ENCODE results near the gene ACVR1. TPM values are rescaled to one million over a fixed set of nuclear protein-coding genes. Genes with fewer than 3 reads are reported as not detected.

The ACVR1 gene
- total RNA-seq, 1 donor from 2014 or later: 24.3 TPM

DNA sequence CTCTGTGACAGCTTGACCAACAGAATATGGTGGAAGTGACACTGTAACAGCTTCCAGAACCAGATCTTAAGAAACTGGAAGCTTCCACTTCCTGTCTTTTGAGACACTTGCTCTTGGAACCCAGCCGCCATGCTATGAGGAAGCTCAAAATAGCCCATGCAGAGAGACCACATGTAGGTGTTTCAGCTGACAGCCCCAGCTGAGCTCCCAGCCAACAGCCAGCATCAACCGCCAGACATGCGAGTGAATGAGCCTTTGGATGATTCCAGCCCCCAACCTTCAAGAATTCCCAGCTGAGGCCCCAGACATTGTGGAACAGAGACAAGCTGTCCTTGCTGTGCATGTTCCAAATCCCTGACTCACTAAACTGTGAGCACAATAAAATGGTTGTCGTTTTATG lies 27.9 kb downstream of the ACVR1 start:
- H3K27ac Mint-ChIP-seq: no peak overlapping the region
- H3K9me3 Mint-ChIP-seq (ENCODE audit: low read depth): peaks cover 3% of the 10 kb centered on the region
- TF ChIP-seq, protein P1, sequence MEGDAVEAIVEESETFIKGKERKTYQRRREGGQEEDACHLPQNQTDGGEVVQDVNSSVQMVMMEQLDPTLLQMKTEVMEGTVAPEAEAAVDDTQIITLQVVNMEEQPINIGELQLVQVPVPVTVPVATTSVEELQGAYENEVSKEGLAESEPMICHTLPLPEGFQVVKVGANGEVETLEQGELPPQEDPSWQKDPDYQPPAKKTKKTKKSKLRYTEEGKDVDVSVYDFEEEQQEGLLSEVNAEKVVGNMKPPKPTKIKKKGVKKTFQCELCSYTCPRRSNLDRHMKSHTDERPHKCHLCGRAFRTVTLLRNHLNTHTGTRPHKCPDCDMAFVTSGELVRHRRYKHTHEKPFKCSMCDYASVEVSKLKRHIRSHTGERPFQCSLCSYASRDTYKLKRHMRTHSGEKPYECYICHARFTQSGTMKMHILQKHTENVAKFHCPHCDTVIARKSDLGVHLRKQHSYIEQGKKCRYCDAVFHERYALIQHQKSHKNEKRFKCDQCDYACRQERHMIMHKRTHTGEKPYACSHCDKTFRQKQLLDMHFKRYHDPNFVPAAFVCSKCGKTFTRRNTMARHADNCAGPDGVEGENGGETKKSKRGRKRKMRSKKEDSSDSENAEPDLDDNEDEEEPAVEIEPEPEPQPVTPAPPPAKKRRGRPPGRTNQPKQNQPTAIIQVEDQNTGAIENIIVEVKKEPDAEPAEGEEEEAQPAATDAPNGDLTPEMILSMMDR (IDR thresholded peaks at IDR 0.05; ENCODE audit: unreplicated experiment): no peak
- peaks cover 6% of the 10 kb centered on the region for H3K4me1 Mint-ChIP-seq (ENCODE audit: low read depth)
- H3K4me3 Mint-ChIP-seq (ENCODE audit: low read depth): no peak overlapping the region
- DNase-seq (ENCODE audit: low spot score, unreplicated experiment): no peak
- peaks cover 6% of the 10 kb centered on the region for H3K36me3 Mint-ChIP-seq (ENCODE audit: insufficient read depth)
- H3K27me3 Mint-ChIP-seq: no peaks in the 10 kb centered on the region

DNA sequence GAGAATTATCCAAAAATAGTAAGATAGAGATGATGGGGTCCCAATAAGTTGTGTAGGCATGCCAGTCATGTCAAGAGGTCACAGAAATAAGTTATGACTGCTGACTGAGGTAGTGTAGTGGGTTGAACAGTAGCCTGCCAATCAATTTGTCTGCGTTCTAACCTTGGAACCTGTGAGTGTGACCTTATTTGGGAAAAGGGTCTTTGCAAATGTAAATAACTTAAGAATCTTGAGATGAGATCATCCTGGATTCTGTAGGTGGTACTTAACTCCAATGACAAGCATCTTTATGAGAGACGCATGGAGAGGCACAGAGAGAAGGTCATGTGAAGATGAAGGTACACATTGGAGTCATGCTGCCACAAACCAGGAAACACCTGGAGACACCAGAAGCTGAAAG lies 31.0 kb downstream of the ACVR1 start:
- Mint-ChIP-seq H3K4me1 (ENCODE audit: low read depth) (peaks cover 26% of the 10 kb centered on the region), H3K9me3 (ENCODE audit: low read depth) (peaks cover 3% of the 10 kb centered on the region), H3K27ac (no peak overlapping the region), H3K36me3 (ENCODE audit: insufficient read depth) (peaks cover 4% of the 10 kb centered on the region), H3K27me3 (no peaks in the 10 kb centered on the region), H3K4me3 (ENCODE audit: low read depth) (no peak overlapping the region)
- TF ChIP-seq, protein P1 (IDR thresholded peaks at IDR 0.05; ENCODE audit: unreplicated experiment): no peak
- no peak for DNase-seq (ENCODE audit: low spot score, unreplicated experiment)

DNA sequence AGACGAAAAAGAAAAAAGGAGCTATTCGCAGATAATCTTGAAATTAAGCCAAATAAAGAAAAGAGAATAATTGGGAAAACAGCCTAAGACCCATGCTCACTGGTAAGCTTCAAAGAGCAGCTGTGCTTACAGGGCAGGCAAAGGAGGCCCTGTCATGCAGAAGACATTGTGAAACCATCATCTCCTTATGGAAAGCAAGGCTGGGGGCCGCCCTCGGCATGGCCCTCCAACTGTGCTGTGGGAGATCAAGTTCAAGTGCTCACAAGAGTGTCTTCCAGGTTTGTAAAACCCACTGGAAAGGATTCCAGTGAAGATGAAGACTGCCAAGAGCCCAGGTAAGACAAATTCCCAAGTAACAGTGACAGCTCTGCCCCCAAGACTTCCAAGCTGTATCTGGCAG lies 32.2 kb downstream of the ACVR1 start:
- Mint-ChIP-seq H3K27me3 (no peaks in the 10 kb centered on the region), H3K4me3 (ENCODE audit: low read depth) (no peak overlapping the region), H3K9me3 (ENCODE audit: low read depth) (peaks cover 3% of the 10 kb centered on the region), H3K27ac (no peak overlapping the region), H3K4me1 (ENCODE audit: low read depth) (peaks cover 37% of the 10 kb centered on the region), H3K36me3 (ENCODE audit: insufficient read depth) (peaks cover 2% of the 10 kb centered on the region)
- TF ChIP-seq, protein P1 (IDR thresholded peaks at IDR 0.05; ENCODE audit: unreplicated experiment): no peak
- no peak for DNase-seq (ENCODE audit: low spot score, unreplicated experiment)

DNA sequence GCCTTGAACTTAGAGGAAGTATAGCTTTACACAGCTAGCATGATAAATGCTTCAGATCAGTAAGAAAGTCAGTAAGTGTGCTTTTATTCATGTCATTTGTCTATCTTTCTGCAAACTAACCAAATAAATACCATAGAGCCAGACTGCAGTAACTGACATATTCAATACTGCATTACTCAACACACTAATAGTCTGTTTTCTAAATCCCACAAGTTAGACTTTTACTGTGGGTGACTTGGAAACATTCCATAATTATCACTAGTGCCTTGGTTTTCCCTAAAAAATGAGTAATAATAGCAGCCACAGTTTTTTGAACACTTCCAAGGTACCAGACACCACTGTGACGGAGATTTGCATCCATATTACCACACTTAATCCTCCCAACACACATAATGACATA lies 33.0 kb downstream of the ACVR1 start:
- no peak for DNase-seq (ENCODE audit: low spot score, unreplicated experiment)
- no peak overlapping the region for H3K4me3 Mint-ChIP-seq (ENCODE audit: low read depth)
- H3K9me3 Mint-ChIP-seq (ENCODE audit: low read depth): peaks cover 3% of the 10 kb centered on the region
- H3K27ac Mint-ChIP-seq: no peak overlapping the region
- TF ChIP-seq, protein P1 (IDR thresholded peaks at IDR 0.05; ENCODE audit: unreplicated experiment): no peak
- peaks cover 46% of the 10 kb centered on the region for H3K4me1 Mint-ChIP-seq (ENCODE audit: low read depth)
- no peaks in the 10 kb centered on the region for H3K27me3 Mint-ChIP-seq
- peaks cover 2% of the 10 kb centered on the region for H3K36me3 Mint-ChIP-seq (ENCODE audit: insufficient read depth)

DNA sequence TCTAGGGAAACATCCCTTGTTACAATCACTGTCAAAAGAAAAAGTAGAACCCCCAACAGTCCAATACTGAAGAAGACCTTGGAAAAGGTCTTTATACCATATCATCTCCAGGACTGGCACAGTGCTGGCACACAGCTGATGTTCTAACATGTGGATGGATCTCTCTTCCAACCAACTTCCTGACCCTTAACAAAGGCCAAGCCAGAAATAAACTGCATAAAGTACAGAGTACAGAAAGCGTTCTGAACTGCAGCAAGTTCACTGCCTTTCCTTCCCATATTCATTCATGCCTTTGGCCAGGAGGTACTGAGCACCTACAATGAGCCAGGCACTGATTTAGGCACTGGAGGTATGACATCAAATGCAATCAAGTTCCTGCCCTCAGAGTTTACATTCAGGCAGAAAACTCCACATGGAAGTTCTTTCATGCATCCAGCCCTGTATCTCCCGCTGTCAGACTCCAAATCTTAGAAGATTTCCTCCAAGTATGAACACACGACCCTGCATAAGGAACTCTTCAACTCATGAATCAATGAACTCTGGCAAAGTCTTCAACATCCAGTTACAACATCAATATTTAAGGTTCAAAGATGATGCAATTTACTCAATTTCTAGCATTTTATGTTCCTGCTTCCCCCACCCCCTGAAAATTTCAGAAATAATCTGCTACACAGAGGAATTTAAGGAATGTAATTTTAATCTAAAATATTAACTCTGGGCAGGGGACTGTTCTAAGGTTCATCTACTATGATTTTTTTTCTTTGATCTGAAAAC lies 33.8 kb downstream of the ACVR1 start:
- H3K4me1 Mint-ChIP-seq (ENCODE audit: low read depth): peaks cover 53% of the 10 kb centered on the region
- no peak overlapping the region for H3K4me3 Mint-ChIP-seq (ENCODE audit: low read depth)
- no peaks in the 10 kb centered on the region for H3K9me3 Mint-ChIP-seq (ENCODE audit: low read depth)
- H3K36me3 Mint-ChIP-seq (ENCODE audit: insufficient read depth): no peaks in the 10 kb centered on the region
- no peak overlapping the region for H3K27ac Mint-ChIP-seq
- no peak for DNase-seq (ENCODE audit: low spot score, unreplicated experiment)
- H3K27me3 Mint-ChIP-seq: no peaks in the 10 kb centered on the region
- TF ChIP-seq, protein P1 (IDR thresholded peaks at IDR 0.05; ENCODE audit: unreplicated experiment): no peak

Measured in progenitor cell of endocrine pancreas (in vitro differentiated cells).